Measurements from ENCODE around the gene IFITM10. TPM values are rescaled to one million over a fixed set of nuclear protein-coding genes. Genes with fewer than 3 reads are reported as not detected.

IFITM10 gene
- total RNA-seq, 4 donors from 2014 or later: 0.88 to 6.3 (median 2.4) TPM

GRCh38 chr11:1759851-1760220 lies 9.4 kb upstream of the IFITM10 start:
- 65% methylated on average over 5 of the region's 5 CpGs; no CpG with 5 or more reads in 1 of the 2 donors for WGBS, 2 donors
- Histone ChIP-seq H3K4me3 (peak overlapping the region in 1 of 4 donors; percentile 12), H3K4me1 (peaks cover 57 to 96% (median 66%) of the 10 kb centered on the region in 3 donors), H3K27me3 (no peaks in the 10 kb centered on the region), H3K27ac (peak overlapping the region; percentile 30 to 96 (median 82)), H3K9me3 (no peaks in the 10 kb centered on the region), H3K36me3 (peaks cover 26 to 71% (median 47%) of the 10 kb centered on the region in 3 donors)
- DNase-seq: no peak
- intact Hi-C loops (cut with DNase I): loop anchor here (5.0 kb wide), 1 partner anchor 72 kb away; the partner anchor contains the start of gene SYT8
- TF ChIP-seq, protein P1, sequence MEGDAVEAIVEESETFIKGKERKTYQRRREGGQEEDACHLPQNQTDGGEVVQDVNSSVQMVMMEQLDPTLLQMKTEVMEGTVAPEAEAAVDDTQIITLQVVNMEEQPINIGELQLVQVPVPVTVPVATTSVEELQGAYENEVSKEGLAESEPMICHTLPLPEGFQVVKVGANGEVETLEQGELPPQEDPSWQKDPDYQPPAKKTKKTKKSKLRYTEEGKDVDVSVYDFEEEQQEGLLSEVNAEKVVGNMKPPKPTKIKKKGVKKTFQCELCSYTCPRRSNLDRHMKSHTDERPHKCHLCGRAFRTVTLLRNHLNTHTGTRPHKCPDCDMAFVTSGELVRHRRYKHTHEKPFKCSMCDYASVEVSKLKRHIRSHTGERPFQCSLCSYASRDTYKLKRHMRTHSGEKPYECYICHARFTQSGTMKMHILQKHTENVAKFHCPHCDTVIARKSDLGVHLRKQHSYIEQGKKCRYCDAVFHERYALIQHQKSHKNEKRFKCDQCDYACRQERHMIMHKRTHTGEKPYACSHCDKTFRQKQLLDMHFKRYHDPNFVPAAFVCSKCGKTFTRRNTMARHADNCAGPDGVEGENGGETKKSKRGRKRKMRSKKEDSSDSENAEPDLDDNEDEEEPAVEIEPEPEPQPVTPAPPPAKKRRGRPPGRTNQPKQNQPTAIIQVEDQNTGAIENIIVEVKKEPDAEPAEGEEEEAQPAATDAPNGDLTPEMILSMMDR (IDR thresholded peaks at IDR 0.05): no peak
- no peak for TF ChIP-seq POLR2A (IDR thresholded peaks at IDR 0.05)

DNA sequence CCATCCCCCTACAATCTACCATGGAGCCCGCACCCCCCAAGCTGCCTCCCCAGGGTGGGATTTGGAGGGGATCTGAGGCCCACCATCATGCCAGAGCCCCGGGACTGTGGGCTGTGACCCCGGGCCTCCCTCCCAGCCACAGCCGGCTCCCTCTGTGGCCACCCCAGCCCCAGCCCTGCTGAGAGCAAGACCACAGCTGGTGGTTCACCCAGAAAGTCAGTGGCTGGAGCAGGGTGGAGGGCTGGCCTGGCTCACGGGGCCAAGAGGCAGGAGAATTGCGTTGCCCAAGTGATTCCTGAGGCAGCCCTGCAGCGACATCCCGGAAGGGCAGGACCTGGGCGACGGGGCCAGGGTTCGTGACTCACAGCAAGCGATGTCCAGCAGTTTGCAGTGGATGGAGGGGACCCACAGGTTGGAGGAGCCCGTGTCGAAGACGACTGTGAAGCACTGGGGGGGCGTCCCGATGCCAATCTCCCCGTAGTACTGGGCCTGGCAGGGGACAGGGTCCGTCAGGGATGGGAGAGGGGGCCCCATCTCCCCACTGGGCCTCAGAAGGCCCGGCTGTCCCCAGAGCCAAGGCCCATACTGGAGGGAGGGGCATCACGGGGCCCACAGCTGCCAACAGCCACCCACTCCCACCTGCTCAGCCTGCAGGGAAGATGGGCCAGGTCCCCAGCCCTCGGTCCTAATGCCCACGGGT lies 8.9 kb upstream of the IFITM10 start:
- H3K4me3 ChIP-seq: no peak overlapping the region
- no peaks in the 10 kb centered on the region for H3K9me3 ChIP-seq
- intact Hi-C loops (cut with DNase I): no loop called here
- H3K27ac ChIP-seq: peak overlapping the region; percentile 30 to 96 (median 82)
- H3K27me3 ChIP-seq: no peaks in the 10 kb centered on the region
- TF ChIP-seq POLR2A (IDR thresholded peaks at IDR 0.05): no peak
- TF ChIP-seq, protein P1 (IDR thresholded peaks at IDR 0.05): no peak
- peaks cover 55 to 93% (median 64%) of the 10 kb centered on the region in 3 donors for H3K4me1 ChIP-seq
- H3K36me3 ChIP-seq: peaks cover 31 to 76% (median 47%) of the 10 kb centered on the region in 3 donors
- no peak for DNase-seq
- WGBS, 2 donors: 80 to 100% methylated on average over 3 of the region's 23 CpGs

DNA sequence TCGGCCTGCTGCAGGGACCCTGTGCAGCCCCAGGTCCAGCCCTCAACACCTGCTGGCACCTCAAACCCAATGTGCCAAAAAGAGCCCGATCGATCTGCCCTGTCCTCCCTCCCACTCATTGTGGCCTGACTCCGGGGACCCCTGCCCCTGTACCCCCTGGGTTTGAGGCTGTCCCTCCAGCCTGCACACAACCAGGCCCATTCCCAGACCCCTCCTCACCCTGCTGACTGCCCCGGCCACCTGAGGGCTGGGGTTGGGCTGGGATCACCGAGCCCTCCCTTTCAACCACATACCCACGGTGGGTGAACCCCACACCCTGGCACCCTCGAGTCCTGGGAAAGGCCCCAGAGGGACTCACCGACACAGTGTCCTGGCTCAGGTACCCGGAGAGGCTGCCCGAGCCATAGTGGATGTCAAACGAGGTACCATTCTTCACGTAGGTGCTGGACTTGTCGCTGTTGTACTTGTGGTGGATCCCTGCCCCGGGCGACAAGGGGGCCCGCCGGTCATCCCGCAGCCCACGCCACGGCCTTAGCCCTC lies 8.3 kb upstream of the IFITM10 start:
- H3K27ac ChIP-seq: peak overlapping the region in 3 of 4 donors; percentile 40 to 96 (median 51)
- peaks cover 36 to 83% (median 53%) of the 10 kb centered on the region in 3 donors for H3K36me3 ChIP-seq
- intact Hi-C loops (cut with DNase I): no loop called here
- peak overlapping the region in 2 of 4 donors; percentile 7 to 29 for H3K4me3 ChIP-seq
- H3K27me3 ChIP-seq: no peaks in the 10 kb centered on the region
- TF ChIP-seq, protein P1 (IDR thresholded peaks at IDR 0.05): no peak
- no peak for TF ChIP-seq POLR2A (IDR thresholded peaks at IDR 0.05)
- peaks cover 54 to 90% (median 60%) of the 10 kb centered on the region in 3 donors for H3K4me1 ChIP-seq
- WGBS, 2 donors: 55 to 78% methylated on average over 4 to 14 of the region's 21 CpGs
- H3K9me3 ChIP-seq: no peaks in the 10 kb centered on the region
- no peak for DNase-seq

DNA sequence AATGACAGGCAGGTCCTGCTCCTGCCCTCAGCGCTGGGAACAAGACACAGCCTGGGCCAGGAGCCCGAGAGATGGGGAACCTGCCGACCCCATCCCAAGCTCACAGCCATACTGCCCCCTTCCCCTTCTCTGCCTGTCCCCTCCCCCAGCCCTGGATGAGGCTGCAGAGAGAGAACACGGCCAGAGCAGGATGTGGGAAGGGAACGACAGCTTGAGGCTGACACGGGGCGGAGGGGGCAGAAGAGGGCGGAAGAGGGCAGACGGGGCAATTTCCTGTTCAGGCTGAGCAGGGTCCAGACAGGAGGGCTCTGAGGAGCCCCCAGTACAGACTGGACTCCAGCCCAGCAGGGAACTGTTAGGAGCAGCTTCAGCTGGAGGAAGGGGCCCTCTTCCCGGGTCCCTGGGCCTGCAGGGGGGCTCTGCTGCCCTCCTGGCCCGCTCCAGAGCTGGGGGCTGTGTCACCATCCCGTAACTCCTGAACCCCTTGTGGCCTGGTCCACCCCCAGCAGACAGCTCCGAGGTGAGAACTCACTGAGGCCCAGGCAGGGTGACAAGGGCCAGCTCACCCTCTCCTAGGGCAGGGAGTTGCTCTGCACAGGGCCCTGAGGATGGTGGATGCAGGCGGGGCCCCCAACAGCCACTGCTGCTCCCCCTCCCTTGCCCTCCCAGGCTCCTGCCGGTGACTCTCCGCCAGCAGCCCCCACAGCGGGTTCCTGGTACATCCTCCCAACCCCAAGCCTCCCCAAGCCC lies 7.6 kb upstream of the IFITM10 start:
- intact Hi-C loops (cut with DNase I): no loop called here
- Histone ChIP-seq H3K4me3 (peak overlapping the region in 2 of 4 donors; percentile 7 to 29), H3K27ac (peak overlapping the region; percentile 28 to 96 (median 46)), H3K36me3 (peaks cover 42 to 89% (median 58%) of the 10 kb centered on the region in 3 donors), H3K4me1 (peaks cover 53 to 90% (median 59%) of the 10 kb centered on the region in 3 donors), H3K9me3 (no peaks in the 10 kb centered on the region), H3K27me3 (no peaks in the 10 kb centered on the region)
- no peak for DNase-seq
- 59 to 82% methylated on average over 5 of the region's 17 CpGs for WGBS, 2 donors
- TF ChIP-seq, protein P1 (IDR thresholded peaks at IDR 0.05): no peak
- TF ChIP-seq POLR2A (IDR thresholded peaks at IDR 0.05): no peak
